ENCODE results near the gene TMPRSS12. TPM values are rescaled to one million over a fixed set of nuclear protein-coding genes. Genes with fewer than 3 reads are reported as not detected.

The TMPRSS12 gene
- total and polyA plus RNA-seq, 2 of the 13 experiments (the other 11 are each of a cell fraction or from before 2014, with no cell fraction given): not detected

- no peak for TF ChIP-seq ATF7 (IDR thresholded peaks at IDR 0.05)
- TF ChIP-seq ATF7 (CRISPR knock-in tag; IDR thresholded peaks at IDR 0.05): no peak
- TF ChIP-seq ZNF124 (CRISPR knock-in tag; IDR thresholded peaks at IDR 0.05): no peak
- TF ChIP-seq SIN3A (IDR thresholded peaks at IDR 0.05; ENCODE audit: borderline replicate concordance, low read depth, low read length): no peak
Measured at GRCh38 chr12:50842637-50843493, at the start of gene TMPRSS12 (continued).

GRCh38 chr12:50799908-50800307 is 42.8 kb upstream of the TMPRSS12 start:
- CTCF ChIA-PET (ENCODE audit: low intra/inter-chr PET ratio, low total read pairs): no interaction called here
- FAIRE-seq: no peak
- in situ Hi-C loops (cut with HindIII; ENCODE audit: extremely low pct_ligation_motif_present, low pct_unique_long_range_greater_than_20kb): no loop called here

GRCh38 chr12:50803230-50803875 is 39.4 kb upstream of the TMPRSS12 start:
- intact Hi-C loops (cut with micrococcal nuclease; ENCODE audit: unreplicated experiment): no loop called here
- Histone ChIP-seq H3K4me3 (replicated peaks in 1 of 3; ENCODE audit: insufficient read depth in 1 of 3, low read depth in 2 of 3, low read length in 3 of 3) (no peak overlapping the region), H3K36me3 (replicated peaks in 1 of 2; ENCODE audit: control insufficient read depth in 1 of 2, insufficient read depth in 2 of 2, low read length in 2 of 2) (peaks cover 9 to 34% of the 10 kb centered on the region in 2 experiments), H3K4me1 (ENCODE audit: insufficient read depth, low read length) (no peaks in the 10 kb centered on the region), H3K9ac (ENCODE audit: insufficient read depth, low read depth, low read length) (no peak overlapping the region), H3K79me2 (ENCODE audit: insufficient read depth, low read length) (no peaks in the 10 kb centered on the region), H2AFZ (ENCODE audit: low read length) (no peak overlapping the region), H3K27me3 (ENCODE audit: control insufficient read depth in 1 of 2, insufficient read depth in 2 of 2, low read length in 2 of 2) (no peaks in the 10 kb centered on the region; a peak in 1 of 5 replicates), H3K27ac (ENCODE audit: extremely low read length, insufficient read depth, low read length) (no peak overlapping the region), H4K20me1 (ENCODE audit: insufficient read depth, low read length) (no peaks in the 10 kb centered on the region), H3K4me2 (ENCODE audit: low read depth, low read length) (no peak overlapping the region), H3K9me3 (ENCODE audit: low read length) (peaks cover 10% of the 10 kb centered on the region)
- ATAC-seq: no peak
- in situ Hi-C loops (cut with HindIII; ENCODE audit: extremely low pct_ligation_motif_present, low pct_unique_long_range_greater_than_20kb): no loop called here
- WGBS (ENCODE audit: low lambda C conversion rate): 99% methylated on average over 2 of the region's 2 CpGs
- no peak for FAIRE-seq
- BruUV-seq (replicated peaks): no TSS peak
- CTCF ChIA-PET (ENCODE audit: low intra/inter-chr PET ratio, low total read pairs): no interaction called here
- no peak for DNase-seq (ENCODE audit: low spot score)
- POLR2A ChIA-PET: no interaction called here
- TF ChIP-seq TBL1XR1 (IDR thresholded peaks at IDR 0.05; ENCODE audit: borderline replicate concordance, low read length, partially characterized antibody): no peak
- no peak for TF ChIP-seq RORA (CRISPR knock-in tag; IDR thresholded peaks at IDR 0.05)
- TF ChIP-seq ZNF543 (CRISPR knock-in tag; IDR thresholded peaks at IDR 0.05): no peak
- no peak for TF ChIP-seq ZNF431 (CRISPR knock-in tag; IDR thresholded peaks at IDR 0.05; ENCODE audit: borderline replicate concordance, low read depth)
- TF ChIP-seq ZNF101 (CRISPR knock-in tag; IDR thresholded peaks at IDR 0.05; ENCODE audit: borderline replicate concordance, low read depth): no peak
- TF ChIP-seq CCAR2 (optimal IDR thresholded peaks at IDR 0.05; ENCODE audit: low read depth, low read length): no peak
- no peak for TF ChIP-seq HNF1B (CRISPR knock-in tag; IDR thresholded peaks at IDR 0.05)
- no peak for TF ChIP-seq ZNF737 (CRISPR knock-in tag; IDR thresholded peaks at IDR 0.05; ENCODE audit: borderline replicate concordance)
- no peak for TF ChIP-seq HIVEP1 (CRISPR knock-in tag; IDR thresholded peaks at IDR 0.05)
- no peak for TF ChIP-seq ZNF709 (CRISPR knock-in tag; IDR thresholded peaks at IDR 0.05)

More at GRCh38 chr12:50799908-50800307, 42.8 kb upstream of the TMPRSS12 start:
- intact Hi-C loops (cut with micrococcal nuclease; ENCODE audit: unreplicated experiment): no loop called here
- H3K27me3 ChIP-seq (ENCODE audit: control insufficient read depth in 1 of 2, insufficient read depth in 2 of 2, low read length in 2 of 2): no peaks in the 10 kb centered on the region; a peak in 1 of 5 replicates
- TF ChIP-seq ZNF317 (CRISPR knock-in tag; IDR thresholded peaks at IDR 0.05) (peak; percentile 99), ZNF552 (CRISPR knock-in tag; IDR thresholded peaks at IDR 0.05; ENCODE audit: borderline replicate concordance) (no peak)
- DNase-seq (ENCODE audit: low spot score) (no peak), ATAC-seq (no peak)
- no peak overlapping the region for H2AFZ ChIP-seq (ENCODE audit: low read length)
- 100% methylated on average over 2 of the region's 2 CpGs for WGBS (ENCODE audit: low lambda C conversion rate)
- POLR2A ChIA-PET: no interaction called here
- H3K4me1 ChIP-seq (ENCODE audit: insufficient read depth, low read length): no peaks in the 10 kb centered on the region
- no peaks in the 10 kb centered on the region for H4K20me1 ChIP-seq (ENCODE audit: insufficient read depth, low read length)
- H3K27ac ChIP-seq (ENCODE audit: extremely low read length, insufficient read depth, low read length): no peak overlapping the region
- H3K36me3 ChIP-seq (replicated peaks in 1 of 2; ENCODE audit: control insufficient read depth in 1 of 2, insufficient read depth in 2 of 2, low read length in 2 of 2): peaks cover 14 to 58% of the 10 kb centered on the region in 2 experiments
- H3K9me3 ChIP-seq (ENCODE audit: low read length): peaks cover 10% of the 10 kb centered on the region
- no peak overlapping the region for H3K4me2 ChIP-seq (ENCODE audit: low read depth, low read length)
- H3K79me2 ChIP-seq (ENCODE audit: insufficient read depth, low read length): no peaks in the 10 kb centered on the region
- H3K9ac ChIP-seq (ENCODE audit: insufficient read depth, low read depth, low read length): no peak overlapping the region
- no peak overlapping the region for H3K4me3 ChIP-seq (replicated peaks in 1 of 3; ENCODE audit: insufficient read depth in 1 of 3, low read depth in 2 of 3, low read length in 3 of 3)
- no TSS peak for BruUV-seq (replicated peaks)
